ENCODE data around the gene PLAGL1. TPM values are rescaled to one million over a fixed set of nuclear protein-coding genes. Genes with fewer than 3 reads are reported as not detected.
"Not testable (repeated sequence)": the region's sequence is repeated elsewhere in the genome, so short reads cannot be mapped to it uniquely, and the experiment has no call there.

PLAGL1 gene
- total RNA-seq, 1 experiment from 2014 or later: 24.3 TPM

- DNase-seq (ENCODE audit: low read depth, low spot score) (no peak), ATAC-seq (no peak)
- Histone ChIP-seq H3K4me1 (ENCODE audit: control insufficient read depth, insufficient read depth, low read length) (no peaks in the 10 kb centered on the region), H3K27ac (ENCODE audit: low read length) (no peak overlapping the region), H3K36me3 (ENCODE audit: control insufficient read depth, insufficient read depth, low read length) (no peaks in the 10 kb centered on the region), H3K27me3 (ENCODE audit: control insufficient read depth, insufficient read depth, low read length) (no peaks in the 10 kb centered on the region; the same call in 1 of the 2 replicates), H3K4me3 (ENCODE audit: low read depth in 2 of 2, low read length in 2 of 2) (no peak overlapping the region), H3K9me3 (ENCODE audit: control insufficient read depth, insufficient read depth, low read depth, low read length) (no peaks in the 10 kb centered on the region)
- CTCF ChIA-PET: no interaction called here
- POLR2A ChIA-PET: no interaction called here
- in situ Hi-C loops (cut with HindIII; ENCODE audit: low pct_unique_long_range_greater_than_20kb, low sequenced_read_pairs) (no loop called here), intact Hi-C loops (cut with micrococcal nuclease; ENCODE audit: unreplicated experiment) (no loop called here)
- no TSS peak for BruUV-seq (replicated peaks)
- TF ChIP-seq TCF7L2 (IDR thresholded peaks at IDR 0.05; ENCODE audit: low read depth, low read length) (no peak), CTCF (IDR thresholded peaks at IDR 0.05) (no peak), POLR2AphosphoS5 (IDR thresholded peaks at IDR 0.05; ENCODE audit: low read depth, low read length) (no peak), SIN3A (IDR thresholded peaks at IDR 0.05; ENCODE audit: borderline replicate concordance, insufficient read depth, low read depth, low read length) (no peak), REST (IDR thresholded peaks at IDR 0.05; ENCODE audit: insufficient read depth in 1 of 2, low read depth in 2 of 2, low read length in 1 of 2) (no peak)
Observed at GRCh38 chr6:144049386-144049785, 41.3 kb upstream of the PLAGL1 start.

GRCh38 chr6:144047688-144048087 is 39.6 kb upstream of the PLAGL1 start:
- ChIA-PET POLR2A (no interaction called here), CTCF (no interaction called here)
- H3K4me3 ChIP-seq (ENCODE audit: low read depth in 2 of 2, low read length in 2 of 2): no peak overlapping the region
- intact Hi-C loops (cut with micrococcal nuclease; ENCODE audit: unreplicated experiment) (no loop called here), in situ Hi-C loops (cut with HindIII; ENCODE audit: low pct_unique_long_range_greater_than_20kb, low sequenced_read_pairs) (no loop called here)
- DNase-seq (ENCODE audit: low read depth, low spot score) (no peak), ATAC-seq (no peak)
- H3K9me3 ChIP-seq (ENCODE audit: control insufficient read depth, insufficient read depth, low read depth, low read length): no peaks in the 10 kb centered on the region
- H3K4me1 ChIP-seq (ENCODE audit: control insufficient read depth, insufficient read depth, low read length): no peaks in the 10 kb centered on the region
- no peaks in the 10 kb centered on the region; the same call in 1 of the 2 replicates for H3K27me3 ChIP-seq (ENCODE audit: control insufficient read depth, insufficient read depth, low read length)
- H3K27ac ChIP-seq (ENCODE audit: low read length): no peak overlapping the region
- H3K36me3 ChIP-seq (ENCODE audit: control insufficient read depth, insufficient read depth, low read length): no peaks in the 10 kb centered on the region
- no TSS peak for BruUV-seq (replicated peaks)
- TF ChIP-seq TCF7L2 (IDR thresholded peaks at IDR 0.05; ENCODE audit: low read depth, low read length) (no peak), CTCF (IDR thresholded peaks at IDR 0.05) (no peak)

GRCh38 chr6:144046672-144047071 is 38.6 kb upstream of the PLAGL1 start:
- H3K27me3 ChIP-seq (ENCODE audit: control insufficient read depth, insufficient read depth, low read length); BruUV-seq (replicated peaks); H3K4me1 ChIP-seq (ENCODE audit: control insufficient read depth, insufficient read depth, low read length); DNase-seq (ENCODE audit: low read depth, low spot score); H3K36me3 ChIP-seq (ENCODE audit: control insufficient read depth, insufficient read depth, low read length); ATAC-seq; POLR2A ChIA-PET; intact Hi-C loops (cut with micrococcal nuclease; ENCODE audit: unreplicated experiment); H3K4me3 ChIP-seq (ENCODE audit: low read depth in 2 of 2, low read length in 2 of 2); H3K27ac ChIP-seq (ENCODE audit: low read length); H3K9me3 ChIP-seq (ENCODE audit: control insufficient read depth, insufficient read depth, low read depth, low read length); in situ Hi-C loops (cut with HindIII; ENCODE audit: low pct_unique_long_range_greater_than_20kb, low sequenced_read_pairs): not testable (repeated sequence)
- CTCF ChIA-PET: interaction anchor here (0.6 kb wide), 1 partner anchor 33 kb away, joined by 3 read pairs; no protein-coding TSS in a partner anchor

- H3K4me3 ChIP-seq (ENCODE audit: low read depth in 2 of 2, low read length in 2 of 2); H3K27ac ChIP-seq (ENCODE audit: low read length); BruUV-seq (replicated peaks); H3K4me1 ChIP-seq (ENCODE audit: control insufficient read depth, insufficient read depth, low read length); intact Hi-C loops (cut with micrococcal nuclease; ENCODE audit: unreplicated experiment); ATAC-seq; CTCF ChIA-PET; DNase-seq (ENCODE audit: low read depth, low spot score); in situ Hi-C loops (cut with HindIII; ENCODE audit: low pct_unique_long_range_greater_than_20kb, low sequenced_read_pairs); H3K27me3 ChIP-seq (ENCODE audit: control insufficient read depth, insufficient read depth, low read length); H3K36me3 ChIP-seq (ENCODE audit: control insufficient read depth, insufficient read depth, low read length); POLR2A ChIA-PET; H3K9me3 ChIP-seq (ENCODE audit: control insufficient read depth, insufficient read depth, low read depth, low read length): not testable (repeated sequence)
Observed at GRCh38 chr6:144044989-144045388, 36.9 kb upstream of the PLAGL1 start.
